Measurements from ENCODE around the gene SIGLEC1.

Gene SIGLEC1

DNA sequence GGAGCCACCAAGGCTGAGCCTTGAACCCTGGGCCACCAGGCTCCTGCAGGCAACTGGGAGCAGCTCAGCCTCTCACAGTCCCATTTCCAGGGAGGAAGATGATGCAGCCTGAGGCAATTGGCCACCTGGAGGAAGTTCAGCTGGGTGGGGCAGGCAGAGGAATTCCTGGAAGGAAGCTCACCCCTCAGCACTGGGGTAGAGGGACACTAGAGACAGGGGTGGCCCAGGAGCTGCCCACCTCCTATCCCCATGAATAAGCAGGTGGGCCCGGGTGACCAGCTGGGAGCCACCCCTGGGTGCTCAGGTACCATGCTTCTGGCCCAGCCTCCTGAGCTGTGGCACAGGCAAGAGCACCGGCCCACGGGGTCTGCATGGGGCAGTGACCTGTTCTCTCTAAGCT is 16.5 kb upstream of the SIGLEC1 start:
- DNase-seq (ENCODE audit: low spot score) = no peak

- no peak for DNase-seq (ENCODE audit: low spot score)
These were observed 16.0 kb upstream of the SIGLEC1 start for GRCh38 chr20:3728354-3728753.

DNA sequence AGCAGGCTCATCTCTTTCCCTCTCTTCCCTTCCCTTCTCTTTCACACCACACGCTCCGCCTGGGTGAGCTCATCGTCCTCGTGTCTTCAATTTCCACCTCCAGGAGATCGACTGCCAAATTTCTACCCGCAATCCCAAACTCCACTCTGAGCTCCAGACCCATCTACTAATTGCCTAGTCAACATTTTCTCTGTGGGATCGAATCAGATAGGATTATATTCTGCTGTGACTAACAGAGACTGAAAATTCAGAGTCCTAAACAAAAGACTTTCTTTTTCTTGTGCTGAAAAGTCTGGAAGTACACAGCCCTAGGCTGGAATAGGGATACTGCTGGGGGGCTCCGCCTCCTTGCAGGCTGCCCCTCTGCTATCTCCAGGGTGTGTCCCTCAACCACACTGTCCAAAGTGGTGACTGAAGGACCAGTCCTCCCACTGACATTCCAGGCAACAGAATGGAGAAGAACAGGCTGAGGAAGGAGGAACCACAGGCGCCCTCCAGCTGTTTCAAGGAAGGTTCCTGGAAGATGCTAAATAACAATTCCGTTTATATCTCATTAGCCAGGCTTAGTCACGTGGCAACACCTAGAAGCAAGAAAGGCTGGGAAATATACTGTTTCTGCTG is 15.1 kb upstream of the SIGLEC1 start:
- DNase-seq (ENCODE audit: low spot score) = no peak

GRCh38 chr20:3724356-3724755 is 12.0 kb upstream of the SIGLEC1 start:
- no peak for DNase-seq (ENCODE audit: low spot score)

- DNase-seq (ENCODE audit: low spot score) = no peak
These were observed 10.9 kb upstream of the SIGLEC1 start for GRCh38 chr20:3723284-3723683.

- DNase-seq (ENCODE audit: low spot score) = no peak
These were observed 9.5 kb upstream of the SIGLEC1 start for GRCh38 chr20:3721912-3722311.

DNA sequence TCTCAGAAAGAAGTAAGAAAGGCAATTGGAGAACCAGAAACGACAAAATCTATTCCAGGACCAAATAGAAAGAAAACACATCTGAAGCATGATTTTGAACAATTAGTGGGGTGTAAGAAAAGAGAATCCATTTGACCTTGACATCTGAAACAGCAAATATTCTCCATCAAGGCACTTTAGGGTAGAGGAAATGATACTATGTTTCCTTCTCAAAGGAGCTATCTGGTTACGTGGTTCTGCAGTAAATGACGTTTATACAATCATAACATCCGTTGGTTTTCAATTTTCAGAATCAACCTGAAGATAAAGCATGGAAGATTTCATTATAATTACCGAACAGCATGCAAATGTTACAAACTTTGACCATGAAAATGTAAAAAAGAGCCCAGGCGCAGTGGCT is 8.2 kb upstream of the SIGLEC1 start:
- no peak for DNase-seq (ENCODE audit: low spot score)

- no peak for DNase-seq (ENCODE audit: low spot score)
These were observed 7.7 kb upstream of the SIGLEC1 start for GRCh38 chr20:3720068-3720467.

DNA sequence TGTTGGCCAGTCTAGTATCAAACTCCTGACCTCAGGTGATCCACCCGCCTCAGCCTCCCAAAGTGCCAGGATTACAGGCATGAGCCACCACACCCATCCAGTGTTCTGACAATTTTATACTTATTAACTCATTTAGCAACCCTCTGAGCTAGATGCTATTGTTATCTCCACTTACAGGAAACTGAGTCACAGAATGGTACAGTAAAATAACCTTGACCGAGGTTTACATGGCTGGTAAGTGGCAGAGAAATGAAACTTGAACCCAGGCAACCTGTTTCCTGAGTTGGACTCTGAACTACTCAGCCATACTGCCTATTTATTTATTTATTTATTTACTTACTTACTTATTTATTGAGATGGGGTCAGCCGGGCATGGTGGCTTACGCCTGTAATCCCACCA is 6.6 kb upstream of the SIGLEC1 start:
- no peak for DNase-seq (ENCODE audit: low spot score)

GRCh38 chr20:3716195-3716834 is 3.9 kb upstream of the SIGLEC1 start:
- peak; percentile 94 for DNase-seq (ENCODE audit: low spot score)

- DNase-seq (ENCODE audit: low spot score) = no peak
These were observed 1.7 kb upstream of the SIGLEC1 start for GRCh38 chr20:3714092-3714491.

DNA sequence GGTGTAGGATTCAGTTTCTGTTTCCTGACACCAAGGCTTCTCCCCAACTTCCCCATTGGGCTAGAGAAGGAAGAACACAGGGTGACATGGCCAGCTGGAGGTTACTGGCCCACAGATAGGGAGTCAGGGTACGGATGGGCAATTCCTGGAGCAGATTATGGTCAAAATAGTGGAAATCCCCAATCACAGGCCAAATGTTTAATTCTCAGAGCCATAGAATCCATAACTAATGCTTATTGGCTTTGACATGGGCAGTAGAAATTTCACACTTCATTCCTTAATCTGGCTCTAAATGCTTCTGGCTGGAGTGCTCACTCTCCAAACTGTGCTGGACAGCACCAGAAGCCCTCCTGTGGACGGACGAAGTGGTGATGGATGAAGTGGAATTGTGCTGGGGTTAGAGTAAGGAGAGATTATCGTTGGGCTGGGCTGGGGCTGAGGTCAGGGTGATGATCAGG is 887 bp downstream of the SIGLEC1 start:
- no peak for DNase-seq (ENCODE audit: low spot score)

- DNase-seq (ENCODE audit: low spot score) = peak; percentile 94
These were observed 1.5 kb downstream of the SIGLEC1 start for GRCh38 chr20:3710703-3711483.

GRCh38 chr20:3710011-3710466 is 2.4 kb downstream of the SIGLEC1 start:
- no peak for DNase-seq (ENCODE audit: low spot score)

DNA sequence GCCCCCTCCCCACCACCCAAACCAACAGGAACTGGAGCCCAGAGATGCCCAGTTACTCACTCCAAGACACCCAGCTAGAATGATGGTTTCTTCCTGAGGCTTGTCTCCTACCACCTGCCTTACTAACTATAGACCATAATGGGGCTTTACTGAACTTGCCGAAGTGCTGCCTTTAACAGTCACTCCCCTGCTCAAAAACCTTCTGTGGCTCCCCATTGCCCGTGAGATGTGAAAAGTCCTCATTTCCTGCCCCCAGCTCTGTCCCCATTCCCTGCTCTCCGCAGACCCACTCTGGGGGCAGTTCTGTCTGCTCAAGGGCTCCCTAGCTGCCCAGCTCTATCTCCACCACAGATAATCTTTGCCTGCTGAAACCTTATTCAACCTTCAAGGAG is 4.9 kb downstream of the SIGLEC1 start:
- DNase-seq (ENCODE audit: low spot score) = no peak

GRCh38 chr20:3706774-3707507 is 5.5 kb downstream of the SIGLEC1 start:
- no peak for DNase-seq (ENCODE audit: low spot score)

- DNase-seq (ENCODE audit: low spot score) = no peak
These were observed 6.2 kb downstream of the SIGLEC1 start for GRCh38 chr20:3705970-3706739.

DNA sequence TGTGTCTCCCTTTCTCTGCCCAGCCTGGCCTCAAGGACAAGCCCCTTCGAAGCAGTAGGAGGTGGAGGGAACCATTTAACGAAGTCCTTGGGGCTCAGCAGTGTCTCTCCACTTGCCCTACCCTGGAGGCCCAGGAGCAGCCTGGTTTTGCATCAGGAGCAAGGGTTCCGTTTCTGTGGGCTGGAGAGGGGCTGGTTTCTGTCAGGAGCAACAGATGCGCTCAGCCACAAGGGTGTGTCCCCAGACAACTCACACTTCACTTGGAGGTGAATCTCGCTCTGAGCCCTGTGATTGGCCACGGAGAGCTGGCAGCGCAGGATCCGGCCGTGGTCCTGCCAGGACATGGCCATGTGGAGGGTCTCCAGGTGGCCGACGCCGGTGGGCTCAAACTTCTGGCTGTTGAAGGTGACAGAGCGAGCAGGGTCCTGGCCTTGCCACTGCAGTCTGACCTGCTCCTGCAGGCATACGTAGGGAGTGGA is 6.9 kb downstream of the SIGLEC1 start:
- DNase-seq (ENCODE audit: low spot score) = no peak

DNA sequence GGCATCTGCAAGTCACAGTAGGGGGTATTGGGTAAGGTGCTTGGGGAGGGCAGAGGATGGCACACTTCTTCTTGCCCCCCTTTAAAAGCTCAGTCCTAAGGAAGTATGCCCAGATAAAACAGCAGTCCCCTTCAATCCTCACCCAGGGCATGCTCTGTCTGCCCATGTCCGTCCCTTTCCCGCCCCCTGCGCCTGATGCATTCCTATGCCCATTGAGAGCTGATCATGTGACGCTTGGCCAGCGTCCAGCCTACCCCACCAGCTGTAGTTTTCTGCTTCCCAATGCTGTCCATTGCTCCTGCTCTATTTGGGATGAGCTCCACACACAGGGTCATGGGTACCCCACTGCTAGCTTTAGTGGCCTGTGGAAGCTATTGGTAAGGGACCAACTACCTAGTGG is 8.3 kb downstream of the SIGLEC1 start:
- no peak for DNase-seq (ENCODE audit: low spot score)

DNA sequence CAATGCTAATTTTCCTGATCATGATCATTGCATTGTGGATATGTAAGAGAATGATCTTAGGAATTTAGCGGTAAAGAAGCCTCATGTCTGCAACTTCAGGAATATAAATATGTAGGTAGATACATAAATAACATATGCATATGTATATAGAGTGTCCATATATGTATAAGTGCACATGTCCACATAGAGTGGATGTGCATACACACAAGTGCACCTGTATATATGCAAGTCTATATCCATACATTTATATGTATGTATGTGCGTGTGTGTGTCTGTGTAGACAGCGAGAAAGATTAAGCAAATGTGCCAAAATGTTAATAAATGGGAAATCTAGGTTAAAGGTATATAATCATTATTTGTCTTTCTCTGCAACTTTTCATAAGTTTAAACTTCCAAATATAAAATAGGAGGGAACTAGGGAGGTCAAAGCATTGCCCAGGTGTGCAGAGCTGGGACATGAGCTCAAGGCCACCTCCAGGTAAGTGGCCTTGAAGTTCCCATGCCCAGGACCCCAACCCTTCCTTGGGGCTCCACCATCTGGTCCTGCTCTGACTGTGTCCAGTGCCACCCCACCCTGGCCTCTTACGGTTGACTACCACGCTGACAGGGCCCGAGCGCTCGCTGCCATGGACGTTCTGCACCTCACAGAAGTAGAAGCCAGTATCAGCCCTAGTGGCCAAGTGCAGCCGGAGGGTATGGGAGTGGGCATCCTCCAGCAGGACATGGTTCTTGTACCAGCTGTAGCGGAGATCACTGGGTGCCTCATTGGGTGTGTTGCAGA is 9.6 kb downstream of the SIGLEC1 start:
- no peak for DNase-seq (ENCODE audit: low spot score)

Measured in HuH-7 (cell line).